Measurements from ENCODE around the gene TXNRD1.

- no peak for TF ChIP-seq CTCF (IDR thresholded peaks at IDR 0.05)
- no peak for TF ChIP-seq POLR2A (IDR thresholded peaks at IDR 0.05)
- TF ChIP-seq EP300 (IDR thresholded peaks at IDR 0.05), result no peak
Observed at GRCh38 chr12:104378427-104378826, 162.8 kb downstream of the TXNRD1 start.
